K562 (cell line): Measurements from ENCODE around the gene DEFB116.

Source experiments
- CBX3 ChIP-seq, 2 experiments: IDR thresholded peaks; 1 replicate in 1 of 2; 2 replicates in 1 of 2; pipeline ENCODE4 v1.6.1; 2012; ENCODE audit warnings: inconsistent platforms in 2 of 2, low read length in 2 of 2, borderline replicate concordance in 1 of 2, control low read depth in 1 of 2
- CTCF ChIP-seq, 3 experiments: IDR thresholded peaks in 2 of 3; conservative IDR thresholded peaks in 1 of 3; 2 replicates each; pipeline ENCODE4 v1.5.1; 2011 to 2012; ENCODE audit warnings: low read length in 3 of 3, mild to moderate bottlenecking in 3 of 3, control low read depth in 2 of 3, improper control_type of control experiment in 1 of 3, inconsistent platforms in 1 of 3, low read depth in 1 of 3, mixed read lengths in 1 of 3, moderate library complexity in 1 of 3; ENCODE audit not compliant: insufficient read depth in 2 of 3
- EP300 ChIP-seq: IDR thresholded peaks from 2 replicates; pipeline ENCODE4 v1.6.1; 2012; ENCODE audit warnings: low read length, improper control_type of control experiment
- EZH2 ChIP-seq: IDR thresholded peaks from 2 replicates; pipeline ENCODE4 v1.6.1; 2012; ENCODE audit warnings: low read depth, mild to moderate bottlenecking, inconsistent platforms, low read length, borderline replicate concordance
- JUND ChIP-seq, 2 experiments: IDR thresholded peaks; 2 replicates in 1 of 2; 3 replicates in 1 of 2; pipeline ENCODE4 v1.6.1; 2011; ENCODE audit warnings: borderline replicate concordance in 2 of 2, low read depth in 2 of 2, low read length in 2 of 2, improper control_type of control experiment in 1 of 2, missing biosample characterization in 1 of 2, missing genetic modification characterization in 1 of 2, missing genetic modification reagents in 1 of 2
- U2AF2 ChIP-seq: fragments of 200-400 bp; formaldehyde crosslinking; optimal IDR thresholded peaks from 2 replicates; pipeline ENCODE3; 2017; ENCODE audit warnings: low read depth, mild to moderate bottlenecking, low read length
- ZBTB33 ChIP-seq: sonication (generic); formaldehyde crosslinking; IDR thresholded peaks from 2 replicates; pipeline ENCODE4 v1.8.1; 2023; ENCODE audit warnings: mild to moderate bottlenecking, missing genetic modification reagents
- ZZZ3 ChIP-seq: fragments of 450-650 bp; IDR thresholded peaks from 2 replicates; pipeline ENCODE4 v1.6.1; 2016; ENCODE audit warnings: antibody characterized with exemption, mild to moderate bottlenecking, moderate library complexity

GRCh38 chr20:31274441-31274840 lies 33.9 kb downstream of the DEFB116 start:
- TF ChIP-seq ZZZ3 = no peak
- TF ChIP-seq EZH2 = no peak
- no peak for TF ChIP-seq EP300
- no peak for TF ChIP-seq CTCF (IDR thresholded peaks at IDR 0.05 in 2 of 3, conservative IDR thresholded peaks at IDR 0.05 in 1 of 3; ENCODE audit: insufficient read depth in 2 of 3, low read depth in 1 of 3, low read length in 3 of 3)
- TF ChIP-seq CBX3 (IDR thresholded peaks at IDR 0.05; ENCODE audit: borderline replicate concordance in 1 of 2, low read length in 2 of 2) = no peak
- no peak for TF ChIP-seq ZBTB33 (CRISPR knock-in tag)
- TF ChIP-seq JUND (IDR thresholded peaks at IDR 0.05; ENCODE audit: borderline replicate concordance, low read depth, low read length) = no peak
- TF ChIP-seq JUND (tag; IDR thresholded peaks at IDR 0.05; ENCODE audit: borderline replicate concordance, low read depth, low read length) = no peak
- no peak for TF ChIP-seq U2AF2
